OCI-LY1 (cell line): ENCODE measurements around the gene GPR52.
"Not testable (repeated sequence)": the region's sequence is repeated elsewhere in the genome, so short reads cannot be mapped to it uniquely, and the experiment has no call there.

Experiments used
- H2AFZ ChIP-seq: fragments of 200-600 bp; sonication (generic), shearing (Covaris generic); 2 replicates; pipeline ENCODE4 v1.6.0; 2014; ENCODE audit warnings: antibody characterized with exemption, mild to moderate bottlenecking, low read length
- H3F3A ChIP-seq: fragments of 200-600 bp; sonication (generic), shearing (Covaris generic); 2 replicates; pipeline ENCODE4 v1.6.0; 2014; ENCODE audit warnings: mild to moderate bottlenecking, antibody characterized with exemption, low read length, moderate library complexity; ENCODE audit not compliant: insufficient read depth
- H3K27ac ChIP-seq: fragments of 200-600 bp; sonication (generic); 2 replicates; pipeline ENCODE4 v1.5.1; 2014; ENCODE audit warnings: low read length, mixed run types, mild to moderate bottlenecking, low read depth; ENCODE audit not compliant: poor library complexity, severe bottlenecking
- H3K27me3 ChIP-seq: fragments of 200-600 bp; sonication (generic); 2 replicates; pipeline ENCODE4 v1.6.0; 2014; ENCODE audit warnings: antibody characterized with exemption, mild to moderate bottlenecking, low read length, moderate library complexity; ENCODE audit not compliant: insufficient read depth
- H3K36me3 ChIP-seq: fragments of 200-600 bp; sonication (generic); 2 replicates; pipeline ENCODE4 v1.6.1; 2014; ENCODE audit warnings: mild to moderate bottlenecking, antibody characterized with exemption, low read length, moderate library complexity, mixed read lengths; ENCODE audit not compliant: insufficient read depth
- H3K4me1 ChIP-seq: fragments of 200-600 bp; sonication (generic); 2 replicates; pipeline ENCODE4 v1.5.1; 2014; ENCODE audit warnings: mild to moderate bottlenecking, low read length, moderate library complexity; ENCODE audit not compliant: insufficient read depth, severe bottlenecking
- H3K4me2 ChIP-seq: fragments of 200-600 bp; sonication (generic), shearing (Covaris generic); 2 replicates; pipeline ENCODE4 v1.6.1; 2014; ENCODE audit warnings: low read length
- H3K4me3 ChIP-seq: fragments of 200-600 bp; sonication (generic); 2 replicates; pipeline ENCODE4 v1.5.1; 2014; ENCODE audit warnings: low read length, low read depth, mild to moderate bottlenecking, mixed read lengths; ENCODE audit not compliant: poor library complexity, severe bottlenecking
- H3K79me2 ChIP-seq: fragments of 200-600 bp; shearing (Covaris generic); 2 replicates; pipeline ENCODE4 v1.6.1; 2016; ENCODE audit warnings: mixed run types, low read length, mixed read lengths; ENCODE audit not compliant: insufficient read depth
- H3K9ac ChIP-seq: fragments of 200-600 bp; sonication (generic), shearing (Covaris generic); 2 replicates; pipeline ENCODE4 v1.6.1; 2014; ENCODE audit warnings: mild to moderate bottlenecking, low read length, mixed read lengths
- H3K9me2 ChIP-seq: fragments of 200-600 bp; sonication (generic), shearing (Covaris generic); 2 replicates; pipeline ENCODE4 v1.6.1; 2014; ENCODE audit warnings: low read depth, mild to moderate bottlenecking, low read length, mixed read lengths
- H3K9me3 ChIP-seq: fragments of 200-600 bp; shearing (Covaris generic); 2 replicates; pipeline ENCODE4 v1.6.1; 2014; ENCODE audit warnings: low read length, mixed read lengths
- H4K20me1 ChIP-seq: fragments of 200-600 bp; sonication (generic), shearing (Covaris generic); 2 replicates; pipeline ENCODE4 v1.6.0; 2016; ENCODE audit warnings: mild to moderate bottlenecking, low read length; ENCODE audit not compliant: insufficient read depth
- CTCF ChIP-seq: fragments of 200-600 bp; sonication (generic), shearing (Covaris generic); IDR thresholded peaks from 2 replicates; pipeline ENCODE4 v1.5.1; 2017; ENCODE audit warnings: mild to moderate bottlenecking, antibody characterized with exemption, low read length, moderate library complexity, mixed read lengths
- EZH2 ChIP-seq: fragments of 200-600 bp; sonication (generic), shearing (Covaris generic); IDR thresholded peaks from 2 replicates; pipeline ENCODE4 v1.8.0; 2017; ENCODE audit warnings: borderline replicate concordance, mixed run types, mild to moderate bottlenecking, antibody characterized with exemption, low read length, moderate library complexity, mixed read lengths

The GPR52 gene

DNA sequence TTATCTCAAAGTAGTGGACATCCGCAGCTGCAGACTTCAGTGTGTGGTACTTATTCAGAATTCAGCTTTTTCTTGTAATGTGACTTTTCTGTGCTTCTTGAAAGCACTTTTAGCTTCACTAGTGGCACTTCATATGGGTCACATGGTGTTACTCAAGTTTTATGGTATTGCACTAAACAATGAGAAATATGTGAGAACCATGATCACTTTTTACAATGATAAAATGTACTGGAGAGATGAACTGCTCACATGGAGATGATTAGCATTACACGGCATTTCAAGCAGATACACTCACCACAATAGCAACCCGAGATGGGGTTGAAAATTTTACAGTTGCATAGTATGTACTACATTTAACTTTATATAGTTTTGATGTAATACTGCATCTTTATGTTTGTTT is 40.1 kb upstream of the GPR52 start:
- TF ChIP-seq EZH2 (no peak), CTCF (no peak)
- Histone ChIP-seq H3K27ac (no peak overlapping the region), H3K79me2 (peaks cover 27% of the 10 kb centered on the region), H4K20me1 (no peaks in the 10 kb centered on the region), H3K4me3 (no peak overlapping the region), H3K36me3 (peaks cover 4% of the 10 kb centered on the region; the same call in 1 of the 2 replicates), H3K4me1 (no peaks in the 10 kb centered on the region), H3K27me3 (no peaks in the 10 kb centered on the region), H2AFZ (no peak overlapping the region), H3K9ac (no peak overlapping the region), H3F3A (no peaks in the 10 kb centered on the region), H3K9me2 (no peaks in the 10 kb centered on the region), H3K4me2 (no peak overlapping the region), H3K9me3 (no peaks in the 10 kb centered on the region; the same call in 1 of the 2 replicates)

- Histone ChIP-seq H2AFZ (no peak overlapping the region), H3F3A (no peaks in the 10 kb centered on the region), H3K4me2 (no peak overlapping the region), H3K4me3 (no peak overlapping the region), H3K27ac (no peak overlapping the region), H3K36me3 (no peaks in the 10 kb centered on the region), H3K4me1 (peaks cover 5% of the 10 kb centered on the region), H3K9me3 (no peaks in the 10 kb centered on the region; the same call in 1 of the 2 replicates), H3K79me2 (peaks cover 27% of the 10 kb centered on the region), H4K20me1 (no peaks in the 10 kb centered on the region), H3K9me2 (no peaks in the 10 kb centered on the region), H3K9ac (no peak overlapping the region), H3K27me3 (no peaks in the 10 kb centered on the region)
- no peak for TF ChIP-seq CTCF
- TF ChIP-seq EZH2 = no peak
Observed at GRCh38 chr1:174408146-174408545, 39.6 kb upstream of the GPR52 start.

DNA sequence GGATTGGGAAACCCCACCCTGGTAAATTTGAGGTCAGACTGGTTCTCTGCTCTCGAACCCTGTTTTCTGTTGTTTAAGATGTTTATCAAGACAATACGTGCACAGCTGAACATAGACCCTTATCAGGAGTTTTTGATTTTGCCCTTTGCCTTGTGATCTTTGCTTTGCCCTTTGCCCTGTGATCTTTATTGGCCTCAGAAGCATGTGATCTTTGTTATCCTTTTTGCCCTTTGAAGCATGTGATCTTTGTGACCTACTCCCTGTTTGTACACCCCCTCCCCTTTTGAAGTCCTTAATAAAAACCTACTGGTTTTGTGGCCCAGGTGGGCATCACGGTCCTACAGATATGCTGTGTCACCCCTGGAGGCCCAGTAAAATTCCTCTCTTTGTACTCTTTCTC is 38.0 kb upstream of the GPR52 start:
- not testable (repeated sequence) for H3K9me2 ChIP-seq, H3K4me2 ChIP-seq, H3K27me3 ChIP-seq, H3K9ac ChIP-seq, H4K20me1 ChIP-seq, H3K36me3 ChIP-seq, H3F3A ChIP-seq, H3K9me3 ChIP-seq, H2AFZ ChIP-seq, H3K27ac ChIP-seq, H3K4me3 ChIP-seq
- Histone ChIP-seq H3K4me1 (peaks cover 19% of the 10 kb centered on the region), H3K79me2 (peaks cover 27% of the 10 kb centered on the region)

DNA sequence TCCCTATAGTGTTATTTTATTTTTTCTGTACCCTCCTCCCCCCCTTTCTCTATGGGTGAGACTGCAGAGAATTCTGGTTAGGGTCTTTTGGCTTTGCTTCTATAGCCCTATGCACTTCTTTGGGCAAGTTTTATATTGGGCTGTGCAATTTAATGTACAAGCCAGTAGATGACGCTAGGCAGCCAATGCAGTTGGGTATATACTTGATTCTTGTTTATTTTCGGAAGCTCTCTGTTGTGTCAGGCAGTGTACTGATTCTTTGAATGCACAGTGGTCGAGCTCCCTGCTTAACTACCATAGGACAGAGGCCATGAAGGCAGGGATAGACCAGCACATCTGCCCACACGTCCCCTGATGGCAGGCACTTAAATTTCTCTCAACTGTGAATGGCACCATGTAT is 34.1 kb upstream of the GPR52 start:
- Histone ChIP-seq H3F3A (no peaks in the 10 kb centered on the region), H3K4me2 (no peak overlapping the region; the same call in 1 of the 2 replicates), H3K79me2 (peaks cover 21% of the 10 kb centered on the region), H3K4me1 (peaks cover 28% of the 10 kb centered on the region), H3K36me3 (no peaks in the 10 kb centered on the region), H3K4me3 (no peak overlapping the region), H3K27me3 (no peaks in the 10 kb centered on the region), H3K27ac (no peak overlapping the region), H4K20me1 (no peaks in the 10 kb centered on the region), H3K9me2 (no peaks in the 10 kb centered on the region), H2AFZ (no peak overlapping the region), H3K9me3 (no peaks in the 10 kb centered on the region; the same call in 1 of the 2 replicates), H3K9ac (no peak overlapping the region)
- TF ChIP-seq CTCF = peak; percentile 72
- no peak for TF ChIP-seq EZH2
